K562 (cell line): ENCODE results near the gene GNB5. TPM values are rescaled to one million over a fixed set of nuclear protein-coding genes. Genes with fewer than 3 reads are reported as not detected.

Experiments used
- ARNT ChIP-seq, 2 experiments: fragments of 450-650 bp; IDR thresholded peaks; 2 replicates each; pipeline ENCODE4 v1.6.1; 2016; ENCODE audit warnings: mild to moderate bottlenecking in 1 of 2
- DDX20 ChIP-seq: fragments of 450-650 bp; IDR thresholded peaks from 2 replicates; pipeline ENCODE4 v1.6.1; 2016; ENCODE audit warnings: missing genetic modification characterization, low read depth, mild to moderate bottlenecking, missing compliant biosample characterization, moderate library complexity
- E2F3 ChIP-seq: fragments of 250-450 bp; sonication (Bioruptor Pico); IDR thresholded peaks from 2 replicates; pipeline ENCODE4 v1.4.0; 2020; ENCODE audit warnings: mild to moderate bottlenecking
- L3MBTL2 ChIP-seq: fragments of 450-650 bp; IDR thresholded peaks from 2 replicates; pipeline ENCODE4 v1.6.1; 2016; ENCODE audit warnings: mild to moderate bottlenecking, moderate library complexity
- MTA3 ChIP-seq: fragments of 450-650 bp; formaldehyde crosslinking; IDR thresholded peaks from 2 replicates; pipeline ENCODE4 v1.6.1; 2017; ENCODE audit warnings: mild to moderate bottlenecking, borderline replicate concordance
- SPI1 ChIP-seq: IDR thresholded peaks from 2 replicates; pipeline ENCODE4 v1.6.1; 2011; ENCODE audit warnings: low read depth, low read length, control low read depth, borderline replicate concordance
- ZC3H11A ChIP-seq: IDR thresholded peaks from 2 replicates; pipeline ENCODE4 v1.6.1; 2012; ENCODE audit warnings: low read depth, low read length, improper control_type of control experiment
- ZC3H8 ChIP-seq: fragments of 450-650 bp; IDR thresholded peaks from 2 replicates; pipeline ENCODE4 v1.6.1; 2017
- ZFP36 ChIP-seq: fragments of 150-350 bp; IDR thresholded peaks from 2 replicates; pipeline ENCODE4 v1.6.1; 2018; ENCODE audit warnings: low read length, low read depth; ENCODE audit not compliant: partially characterized antibody
- ZNF12 ChIP-seq: sonication (generic); formaldehyde crosslinking; IDR thresholded peaks from 2 replicates; pipeline ENCODE4 v1.4.0; 2020; ENCODE audit warnings: mild to moderate bottlenecking, missing genetic modification reagents
- ZNF655 ChIP-seq: fragments of 250-450 bp; sonication (Bioruptor Pico); IDR thresholded peaks from 2 replicates; pipeline ENCODE4 v1.5.0; 2021
- ZNF696 ChIP-seq: fragments of 250-450 bp; sonication (Bioruptor Pico); conservative IDR thresholded peaks from 2 replicates; pipeline ENCODE4 v1.4.0; 2020; ENCODE audit warnings: mild to moderate bottlenecking, moderate library complexity
- polyA plus RNA-seq, 8 experiments: library from polyadenylated mRNA; depleted of rRNA in 4 of 8; stranded (reverse) in 5 of 8; unstranded in 3 of 8; fragments of >200 nt; fragmentation: Nextera tagmentation in 2 of 8; fragmentation: Illumina TruSeq in 1 of 8; extraction: Ambion mirVana in 2 of 8; extraction: Trizol in 1 of 8; gene quantifications; 2 replicates each; pipeline versions ENCODE4 v1.2.1 to v1.2.3, GENCODE V29; 2011 to 2014; ENCODE audit warnings: inconsistent platforms in 1 of 8, missing spikeins in 1 of 8
- total RNA-seq, 7 experiments: library from RNA; depleted of rRNA in 6 of 7; stranded (reverse); fragments of >200 nt in 6 of 7; fragmentation: Illumina TruSeq in 2 of 7; extraction: Trizol in 2 of 7; gene quantifications; 2 replicates each; pipeline versions ENCODE4 v1.2.1 to v1.2.3, GENCODE V29; 2011 to 2021; ENCODE audit warnings: low replicate concordance in 1 of 7
- TF ChIP-seq, protein P1 (sequence below): sonication (generic); formaldehyde crosslinking; IDR thresholded peaks from 2 replicates; pipeline ENCODE4 v1.8.0; 2022; ENCODE audit warnings: missing genetic modification reagents, mild to moderate bottlenecking, borderline replicate concordance
- TF ChIP-seq, protein P2 (sequence below): sonication (generic); formaldehyde crosslinking; IDR thresholded peaks from 2 replicates; pipeline ENCODE4 v1.8.1; 2023; ENCODE audit warnings: mild to moderate bottlenecking, missing genetic modification reagents
- TF ChIP-seq, protein P3 (sequence below), 2 experiments: IDR thresholded peaks; 2 replicates each; pipeline ENCODE4 v1.6.1; 2012; ENCODE audit warnings: improper control_type of control experiment in 2 of 2, low read depth in 2 of 2, low read length in 2 of 2, borderline replicate concordance in 1 of 2
- TF ChIP-seq, protein P4 (sequence below): fragments of 250-450 bp; sonication (Bioruptor Pico); IDR thresholded peaks from 2 replicates; pipeline ENCODE4 v1.5.0; 2022; ENCODE audit warnings: mild to moderate bottlenecking

GNB5 gene
- total and polyA plus RNA-seq, 9 of the 15 experiments (the other 6 are each of a cell fraction or from before 2014, with no cell fraction given) = 0.11 to 2.1 (median 0.77) TPM

DNA sequence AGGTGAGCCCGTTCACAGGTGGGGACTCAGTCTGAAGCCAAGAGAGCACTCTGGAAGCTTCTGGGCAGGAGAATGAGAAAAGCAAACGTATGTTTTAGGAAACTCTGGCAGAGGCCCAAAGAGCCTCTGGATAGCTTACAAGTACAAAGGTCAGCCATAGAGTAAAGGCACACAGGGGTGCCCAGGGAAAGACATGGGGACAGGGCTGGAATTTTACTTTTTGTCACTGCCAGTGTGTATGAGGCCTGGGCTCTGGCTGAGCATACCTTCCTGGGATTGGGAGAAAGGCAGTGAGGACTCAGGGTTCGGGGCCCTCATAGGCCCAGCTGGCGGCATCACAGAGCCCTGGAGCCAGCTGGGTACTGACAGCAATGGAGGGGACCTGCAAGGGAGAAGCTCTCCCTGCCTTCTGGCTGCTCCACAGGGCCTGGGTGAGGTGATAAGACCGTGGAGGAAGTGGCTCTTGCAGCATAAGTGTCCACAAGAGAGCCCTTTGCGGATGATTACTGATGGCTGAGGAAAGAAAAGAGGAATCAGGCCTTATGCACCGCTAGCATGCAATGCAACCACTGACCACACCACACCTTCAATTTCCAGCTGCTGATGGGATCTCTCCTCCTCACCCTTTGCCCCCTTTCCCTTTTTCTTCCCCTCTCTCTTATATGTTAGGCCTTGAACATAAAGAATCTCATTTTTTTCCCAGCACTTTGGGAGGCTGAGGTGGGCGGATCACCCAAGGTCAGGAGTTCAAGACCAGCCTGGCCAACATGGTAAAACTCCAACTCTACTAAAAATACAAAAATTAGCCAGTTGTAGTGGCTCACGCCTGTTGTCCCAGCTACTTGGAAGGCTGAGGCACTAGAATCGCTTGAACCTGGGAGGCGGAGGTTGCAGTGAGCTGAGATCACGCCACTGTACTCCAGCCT, 53.5 kb downstream of the GNB5 start (continued):
- no peak for TF ChIP-seq ZC3H11A
- TF ChIP-seq, protein P1, sequence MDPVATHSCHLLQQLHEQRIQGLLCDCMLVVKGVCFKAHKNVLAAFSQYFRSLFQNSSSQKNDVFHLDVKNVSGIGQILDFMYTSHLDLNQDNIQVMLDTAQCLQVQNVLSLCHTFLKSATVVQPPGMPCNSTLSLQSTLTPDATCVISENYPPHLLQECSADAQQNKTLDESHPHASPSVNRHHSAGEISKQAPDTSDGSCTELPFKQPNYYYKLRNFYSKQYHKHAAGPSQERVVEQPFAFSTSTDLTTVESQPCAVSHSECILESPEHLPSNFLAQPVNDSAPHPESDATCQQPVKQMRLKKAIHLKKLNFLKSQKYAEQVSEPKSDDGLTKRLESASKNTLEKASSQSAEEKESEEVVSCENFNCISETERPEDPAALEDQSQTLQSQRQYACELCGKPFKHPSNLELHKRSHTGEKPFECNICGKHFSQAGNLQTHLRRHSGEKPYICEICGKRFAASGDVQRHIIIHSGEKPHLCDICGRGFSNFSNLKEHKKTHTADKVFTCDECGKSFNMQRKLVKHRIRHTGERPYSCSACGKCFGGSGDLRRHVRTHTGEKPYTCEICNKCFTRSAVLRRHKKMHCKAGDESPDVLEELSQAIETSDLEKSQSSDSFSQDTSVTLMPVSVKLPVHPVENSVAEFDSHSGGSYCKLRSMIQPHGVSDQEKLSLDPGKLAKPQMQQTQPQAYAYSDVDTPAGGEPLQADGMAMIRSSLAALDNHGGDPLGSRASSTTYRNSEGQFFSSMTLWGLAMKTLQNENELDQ (CRISPR knock-in tag) = no peak
- 0 out of 2 replicates have a peak, but pooled peaks have one; percentile 27 for TF ChIP-seq MTA3
- TF ChIP-seq ZFP36 = no peak
- TF ChIP-seq ZNF12 (CRISPR knock-in tag) = no peak
- no peak for TF ChIP-seq ZC3H8
- TF ChIP-seq E2F3 (CRISPR knock-in tag) = no peak
- TF ChIP-seq SPI1 = peak; percentile 90
- TF ChIP-seq, protein P2, sequence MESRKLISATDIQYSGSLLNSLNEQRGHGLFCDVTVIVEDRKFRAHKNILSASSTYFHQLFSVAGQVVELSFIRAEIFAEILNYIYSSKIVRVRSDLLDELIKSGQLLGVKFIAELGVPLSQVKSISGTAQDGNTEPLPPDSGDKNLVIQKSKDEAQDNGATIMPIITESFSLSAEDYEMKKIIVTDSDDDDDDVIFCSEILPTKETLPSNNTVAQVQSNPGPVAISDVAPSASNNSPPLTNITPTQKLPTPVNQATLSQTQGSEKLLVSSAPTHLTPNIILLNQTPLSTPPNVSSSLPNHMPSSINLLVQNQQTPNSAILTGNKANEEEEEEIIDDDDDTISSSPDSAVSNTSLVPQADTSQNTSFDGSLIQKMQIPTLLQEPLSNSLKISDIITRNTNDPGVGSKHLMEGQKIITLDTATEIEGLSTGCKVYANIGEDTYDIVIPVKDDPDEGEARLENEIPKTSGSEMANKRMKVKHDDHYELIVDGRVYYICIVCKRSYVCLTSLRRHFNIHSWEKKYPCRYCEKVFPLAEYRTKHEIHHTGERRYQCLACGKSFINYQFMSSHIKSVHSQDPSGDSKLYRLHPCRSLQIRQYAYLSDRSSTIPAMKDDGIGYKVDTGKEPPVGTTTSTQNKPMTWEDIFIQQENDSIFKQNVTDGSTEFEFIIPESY (CRISPR knock-in tag) = peak; percentile 36; the same call in 1 of the 2 replicates
- no peak for TF ChIP-seq DDX20 (tag)
- no peak for TF ChIP-seq ZNF655 (CRISPR knock-in tag)
- TF ChIP-seq ZNF696 (CRISPR knock-in tag) = no peak
- peak in 1 of 2 experiments; percentile 26; a peak in 1 of 4 replicates for TF ChIP-seq ARNT (IDR thresholded peaks at IDR 0.05)
- TF ChIP-seq, protein P3, sequence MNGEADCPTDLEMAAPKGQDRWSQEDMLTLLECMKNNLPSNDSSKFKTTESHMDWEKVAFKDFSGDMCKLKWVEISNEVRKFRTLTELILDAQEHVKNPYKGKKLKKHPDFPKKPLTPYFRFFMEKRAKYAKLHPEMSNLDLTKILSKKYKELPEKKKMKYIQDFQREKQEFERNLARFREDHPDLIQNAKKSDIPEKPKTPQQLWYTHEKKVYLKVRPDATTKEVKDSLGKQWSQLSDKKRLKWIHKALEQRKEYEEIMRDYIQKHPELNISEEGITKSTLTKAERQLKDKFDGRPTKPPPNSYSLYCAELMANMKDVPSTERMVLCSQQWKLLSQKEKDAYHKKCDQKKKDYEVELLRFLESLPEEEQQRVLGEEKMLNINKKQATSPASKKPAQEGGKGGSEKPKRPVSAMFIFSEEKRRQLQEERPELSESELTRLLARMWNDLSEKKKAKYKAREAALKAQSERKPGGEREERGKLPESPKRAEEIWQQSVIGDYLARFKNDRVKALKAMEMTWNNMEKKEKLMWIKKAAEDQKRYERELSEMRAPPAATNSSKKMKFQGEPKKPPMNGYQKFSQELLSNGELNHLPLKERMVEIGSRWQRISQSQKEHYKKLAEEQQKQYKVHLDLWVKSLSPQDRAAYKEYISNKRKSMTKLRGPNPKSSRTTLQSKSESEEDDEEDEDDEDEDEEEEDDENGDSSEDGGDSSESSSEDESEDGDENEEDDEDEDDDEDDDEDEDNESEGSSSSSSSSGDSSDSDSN (IDR thresholded peaks at IDR 0.05; ENCODE audit: borderline replicate concordance in 1 of 2, low read depth in 2 of 2, low read length in 2 of 2) = peak; percentile 68 to 87; a peak in 3 of 4 replicates
- TF ChIP-seq, protein P4, sequence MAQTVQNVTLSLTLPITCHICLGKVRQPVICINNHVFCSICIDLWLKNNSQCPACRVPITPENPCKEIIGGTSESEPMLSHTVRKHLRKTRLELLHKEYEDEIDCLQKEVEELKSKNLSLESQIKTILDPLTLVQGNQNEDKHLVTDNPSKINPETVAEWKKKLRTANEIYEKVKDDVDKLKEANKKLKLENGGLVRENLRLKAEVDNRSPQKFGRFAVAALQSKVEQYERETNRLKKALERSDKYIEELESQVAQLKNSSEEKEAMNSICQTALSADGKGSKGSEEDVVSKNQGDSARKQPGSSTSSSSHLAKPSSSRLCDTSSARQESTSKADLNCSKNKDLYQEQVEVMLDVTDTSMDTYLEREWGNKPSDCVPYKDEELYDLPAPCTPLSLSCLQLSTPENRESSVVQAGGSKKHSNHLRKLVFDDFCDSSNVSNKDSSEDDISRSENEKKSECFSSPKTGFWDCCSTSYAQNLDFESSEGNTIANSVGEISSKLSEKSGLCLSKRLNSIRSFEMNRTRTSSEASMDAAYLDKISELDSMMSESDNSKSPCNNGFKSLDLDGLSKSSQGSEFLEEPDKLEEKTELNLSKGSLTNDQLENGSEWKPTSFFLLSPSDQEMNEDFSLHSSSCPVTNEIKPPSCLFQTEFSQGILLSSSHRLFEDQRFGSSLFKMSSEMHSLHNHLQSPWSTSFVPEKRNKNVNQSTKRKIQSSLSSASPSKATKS (CRISPR knock-in tag) = no peak
- TF ChIP-seq L3MBTL2 = peak; percentile 33; the same call in 1 of the 2 replicates
